ENCODE data around the gene TRMT1.
"Not testable (repeated sequence)": the region's sequence is repeated elsewhere in the genome, so short reads cannot be mapped to it uniquely, and the experiment has no call there.

The TRMT1 gene

DNA sequence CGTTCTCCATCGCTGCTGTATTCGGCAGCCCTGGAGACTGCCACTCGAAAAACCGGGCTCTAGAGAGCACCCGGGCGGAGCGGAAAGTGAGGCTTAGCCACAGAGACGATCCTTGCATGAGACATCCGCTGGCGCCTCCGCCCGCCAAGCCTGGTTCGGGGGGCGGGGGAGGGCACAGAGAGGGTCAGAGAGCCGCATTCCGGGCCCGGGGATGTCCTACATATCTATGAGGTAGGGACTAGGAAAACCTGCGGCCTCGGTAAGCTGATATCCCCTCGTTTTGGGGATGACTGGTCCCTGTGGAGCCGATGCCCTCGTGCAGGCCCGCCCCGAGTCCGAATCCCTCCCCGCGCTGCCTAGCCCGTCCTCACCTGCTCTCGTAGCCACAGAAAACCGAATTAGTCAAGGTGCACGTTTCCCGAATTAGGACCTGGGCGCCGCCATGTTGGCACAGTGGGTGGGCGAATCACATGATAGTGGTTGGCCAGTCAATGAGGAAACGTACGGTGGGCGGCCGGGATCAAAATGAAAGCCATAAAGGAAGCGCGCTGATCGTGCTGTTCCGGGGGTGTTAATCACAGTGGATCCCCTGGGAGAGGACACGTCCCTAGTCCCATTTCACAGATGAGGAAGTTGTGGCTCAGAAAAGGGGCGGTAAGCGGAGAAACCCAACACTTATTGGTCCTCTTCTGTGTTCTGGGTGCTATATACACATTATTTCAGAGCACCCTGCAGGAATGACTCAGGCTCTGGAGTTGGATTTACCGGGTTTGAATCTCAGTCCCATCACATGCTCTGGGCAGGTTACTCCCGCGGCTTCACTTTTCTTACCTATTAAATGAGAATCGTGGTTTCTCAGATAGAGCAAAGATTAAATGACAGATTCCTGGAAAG is at the start of gene TRMT1:
TRMT1 (minus strand) TSS at position 459 of the 894 bp plus-strand sequence; CDS start at position 118, 341 bp downstream.
- DNase-seq = peak; percentile 94

DNA sequence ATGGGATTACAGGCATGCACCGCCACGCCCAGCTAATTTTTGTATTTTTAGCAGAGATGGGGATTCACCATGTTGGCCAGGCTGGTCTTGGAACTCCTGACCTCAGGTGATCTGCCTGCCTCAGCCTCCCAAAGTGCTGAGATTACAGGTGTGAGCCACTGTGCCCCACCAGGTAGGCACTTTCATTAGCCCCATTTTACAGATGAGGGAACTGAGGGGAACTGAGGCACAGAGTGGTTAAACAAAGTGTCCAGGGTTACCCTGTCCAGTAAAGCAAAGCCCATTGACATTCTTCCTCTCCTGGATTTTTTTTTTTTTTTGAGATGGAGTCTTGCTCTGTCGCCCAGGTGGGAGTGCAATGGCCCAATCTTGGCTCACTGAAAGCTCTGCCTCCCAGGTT is 49.6 kb upstream of the TRMT1 start:
- DNase-seq = not testable (repeated sequence)

DNA sequence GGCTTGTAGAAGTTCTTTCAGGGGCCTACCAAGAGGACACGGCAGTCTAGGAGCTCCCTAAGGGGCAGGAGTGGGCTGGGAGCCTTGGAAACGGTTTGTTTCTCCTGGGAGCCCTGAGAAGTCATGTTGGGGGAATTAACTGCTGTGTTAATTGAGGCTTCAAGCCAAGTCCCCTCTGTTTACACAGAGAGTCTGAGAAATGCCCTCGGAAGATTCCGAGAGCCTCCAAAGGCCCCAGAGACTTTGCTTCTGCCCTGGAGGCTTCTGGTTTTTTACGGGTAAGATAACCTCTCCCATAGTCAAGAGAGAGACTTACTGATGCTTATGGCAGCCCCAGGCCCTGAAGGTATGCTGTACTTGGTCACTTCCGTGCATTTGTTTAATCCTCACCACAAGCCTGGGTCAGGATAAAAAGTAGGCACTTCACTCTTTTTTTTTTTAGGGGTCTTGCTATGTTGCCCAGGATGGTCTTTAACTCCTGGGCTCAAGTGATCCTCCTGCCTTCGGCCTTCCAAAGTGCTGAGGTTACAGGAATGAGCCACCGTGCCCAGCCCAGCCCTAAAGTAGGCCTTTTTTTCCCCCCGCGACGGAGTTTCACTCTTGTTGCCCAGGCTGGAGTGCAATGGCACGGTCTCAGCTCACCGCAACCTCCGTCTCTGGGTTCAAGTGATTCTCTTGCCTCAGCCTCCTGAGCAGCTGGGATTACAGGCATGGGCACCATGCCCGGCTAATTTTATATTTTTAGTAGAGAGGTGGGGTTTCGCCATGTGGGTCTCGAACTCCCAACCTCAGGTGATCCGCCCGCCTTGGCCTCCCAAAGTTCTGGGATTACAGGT is 48.8 kb upstream of the TRMT1 start:
- peak; percentile 79 for DNase-seq

DNA sequence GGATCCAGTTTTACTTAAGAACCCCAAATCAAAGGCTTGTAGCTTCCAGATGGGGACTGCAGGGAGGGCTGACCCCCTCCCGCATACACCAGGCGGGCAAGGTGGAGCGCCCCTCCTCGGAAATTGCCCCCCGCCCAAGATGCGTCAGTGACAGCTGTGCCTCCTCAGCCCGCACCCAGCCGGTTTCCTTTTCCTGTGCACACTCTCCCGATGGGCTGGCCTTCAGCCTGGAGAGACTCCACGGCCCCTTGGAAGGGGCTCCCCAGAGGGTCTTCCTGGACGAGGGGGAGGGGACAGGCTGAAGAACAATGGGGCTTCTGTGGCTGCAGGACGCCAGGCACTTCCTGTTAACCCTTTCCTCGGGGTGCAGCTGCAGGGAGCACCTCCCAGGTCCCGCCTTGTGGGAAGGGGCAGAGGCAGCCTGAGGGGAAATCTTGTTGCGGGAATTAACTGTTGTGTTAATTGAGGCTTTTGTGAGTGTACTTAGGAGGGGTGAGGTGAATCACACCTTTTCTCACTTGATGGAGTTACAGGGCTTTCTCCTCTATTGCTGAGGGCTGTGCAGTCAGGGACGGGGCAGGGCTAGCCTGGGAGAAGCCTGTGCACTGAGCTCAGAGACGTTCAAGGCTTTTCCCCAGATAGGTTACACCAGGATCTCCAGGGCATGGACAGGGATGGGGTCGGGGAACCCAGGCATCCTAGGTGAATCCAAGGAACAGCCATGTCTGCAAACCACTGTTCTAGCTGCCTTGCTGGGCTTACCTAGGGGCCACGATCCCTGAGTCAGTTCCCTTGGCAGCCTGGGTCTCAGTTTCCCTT is 48.0 kb upstream of the TRMT1 start:
- peak; percentile 99 for DNase-seq

DNA sequence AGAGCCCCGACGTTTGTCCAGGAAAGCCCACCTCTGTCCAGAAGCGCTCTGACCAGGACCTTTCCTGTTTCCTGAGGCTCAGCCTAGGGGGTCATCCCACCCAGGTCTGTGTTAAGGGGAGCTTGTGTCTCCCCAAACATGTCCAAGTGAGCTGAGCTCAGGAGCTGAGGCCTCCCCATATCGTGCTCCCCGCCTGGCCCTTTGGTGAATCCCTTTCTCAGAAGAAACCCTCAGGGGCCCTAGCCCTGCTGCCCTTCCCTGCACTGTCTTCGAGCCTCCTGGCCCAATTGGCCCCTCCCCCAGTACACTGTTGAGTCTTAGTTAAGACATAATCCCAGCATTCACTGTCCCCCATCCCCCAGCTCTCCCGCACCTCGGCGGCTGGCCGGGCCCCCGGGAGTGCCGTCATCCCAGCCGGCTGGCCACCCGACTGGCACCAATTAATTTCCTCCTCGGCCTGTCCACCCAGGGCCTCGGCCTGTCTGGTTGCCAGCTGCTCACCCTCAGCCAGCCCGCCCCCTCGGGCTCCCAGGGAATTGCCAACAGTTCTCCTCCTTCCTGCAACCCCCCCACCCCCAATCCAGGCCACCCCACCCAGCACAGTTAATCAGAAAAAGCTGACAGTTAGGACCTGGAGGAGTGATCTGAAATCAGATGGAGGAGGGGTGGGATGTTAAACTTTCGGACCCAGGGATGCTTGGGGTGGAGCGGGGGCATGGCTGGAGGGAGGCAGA is 47.2 kb upstream of the TRMT1 start:
- peak; percentile 98 for DNase-seq

DNA sequence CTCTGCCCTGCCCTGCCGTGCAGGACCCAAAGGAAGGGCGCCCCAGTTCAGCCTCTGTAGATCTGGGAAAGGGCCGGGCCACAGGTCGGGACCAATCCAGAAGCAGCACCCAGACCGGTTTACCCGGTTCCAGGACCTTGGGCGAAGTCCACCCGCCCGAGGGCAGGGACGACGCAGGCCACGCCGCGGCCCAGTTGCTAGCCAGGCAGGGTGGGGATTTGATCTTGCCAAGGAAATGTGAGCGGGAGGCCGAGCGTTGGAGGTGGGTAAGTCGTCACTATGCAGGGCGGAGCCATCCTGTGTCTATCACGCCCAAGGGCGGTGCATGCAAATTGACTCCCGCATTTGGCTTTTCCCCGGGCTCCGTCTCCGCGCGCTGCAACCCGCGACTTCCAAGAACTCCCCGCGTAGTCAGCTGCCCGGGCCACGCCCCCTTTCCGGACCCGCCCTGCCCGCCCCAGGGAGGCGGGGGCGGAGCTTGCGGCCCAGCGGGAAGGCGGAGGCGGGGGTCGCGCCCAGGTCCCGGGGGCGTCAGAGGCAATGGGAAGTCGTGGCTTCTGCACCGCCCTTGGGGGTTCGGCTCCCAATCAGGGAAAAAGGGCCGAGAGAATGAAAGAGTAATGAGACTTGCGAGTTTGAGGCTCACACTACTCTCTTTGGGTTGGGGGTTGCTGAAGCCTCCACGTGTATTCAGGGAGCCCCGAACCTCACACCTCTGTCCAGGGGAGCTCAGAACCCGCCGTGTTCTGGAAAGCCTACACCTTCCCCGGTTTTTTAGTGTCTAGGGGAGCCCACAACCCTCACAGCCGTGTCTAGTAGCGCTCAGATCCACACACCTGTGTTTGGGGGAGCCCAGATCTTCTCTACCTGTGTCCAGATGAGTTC is 46.4 kb upstream of the TRMT1 start:
- peak; percentile 100 for DNase-seq

DNA sequence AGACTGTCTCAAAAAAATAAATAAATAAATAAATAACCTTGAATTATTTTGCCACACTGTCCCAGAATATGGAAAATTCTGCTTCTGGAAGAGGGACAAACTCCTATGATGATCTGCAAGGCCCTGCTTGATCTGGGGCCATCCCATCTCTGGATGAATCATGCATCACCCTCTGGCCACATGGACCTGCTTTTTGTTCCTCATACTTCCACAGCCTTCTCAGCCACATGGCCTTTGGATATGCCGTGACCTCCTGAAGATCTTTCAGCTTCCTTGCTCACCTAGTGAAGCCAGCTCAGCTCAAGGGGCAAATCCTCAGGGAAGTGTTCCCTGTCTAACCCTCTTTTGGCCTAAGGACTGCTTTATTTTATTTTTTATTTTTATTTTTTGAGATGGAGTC is 44.0 kb upstream of the TRMT1 start:
- DNase-seq = no peak

DNA sequence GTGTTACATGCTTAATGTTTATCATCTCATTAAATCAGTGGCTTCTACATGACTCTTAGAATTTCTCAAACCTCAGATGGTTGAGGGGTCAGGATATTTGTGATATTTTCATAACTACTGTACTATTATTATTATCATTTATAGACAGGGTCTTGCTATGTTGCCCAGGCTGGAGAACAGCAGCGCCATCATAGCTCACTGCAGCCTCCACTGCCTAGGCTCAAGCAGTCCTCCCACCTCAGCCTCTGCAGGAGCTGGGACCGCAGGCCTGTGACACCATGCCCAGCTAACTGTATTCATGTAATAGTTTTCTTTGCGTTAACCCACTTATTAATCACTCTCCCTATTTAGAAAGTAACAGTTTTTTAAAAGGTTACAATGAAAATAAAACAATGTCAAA is 43.2 kb upstream of the TRMT1 start:
- no peak for DNase-seq

DNA sequence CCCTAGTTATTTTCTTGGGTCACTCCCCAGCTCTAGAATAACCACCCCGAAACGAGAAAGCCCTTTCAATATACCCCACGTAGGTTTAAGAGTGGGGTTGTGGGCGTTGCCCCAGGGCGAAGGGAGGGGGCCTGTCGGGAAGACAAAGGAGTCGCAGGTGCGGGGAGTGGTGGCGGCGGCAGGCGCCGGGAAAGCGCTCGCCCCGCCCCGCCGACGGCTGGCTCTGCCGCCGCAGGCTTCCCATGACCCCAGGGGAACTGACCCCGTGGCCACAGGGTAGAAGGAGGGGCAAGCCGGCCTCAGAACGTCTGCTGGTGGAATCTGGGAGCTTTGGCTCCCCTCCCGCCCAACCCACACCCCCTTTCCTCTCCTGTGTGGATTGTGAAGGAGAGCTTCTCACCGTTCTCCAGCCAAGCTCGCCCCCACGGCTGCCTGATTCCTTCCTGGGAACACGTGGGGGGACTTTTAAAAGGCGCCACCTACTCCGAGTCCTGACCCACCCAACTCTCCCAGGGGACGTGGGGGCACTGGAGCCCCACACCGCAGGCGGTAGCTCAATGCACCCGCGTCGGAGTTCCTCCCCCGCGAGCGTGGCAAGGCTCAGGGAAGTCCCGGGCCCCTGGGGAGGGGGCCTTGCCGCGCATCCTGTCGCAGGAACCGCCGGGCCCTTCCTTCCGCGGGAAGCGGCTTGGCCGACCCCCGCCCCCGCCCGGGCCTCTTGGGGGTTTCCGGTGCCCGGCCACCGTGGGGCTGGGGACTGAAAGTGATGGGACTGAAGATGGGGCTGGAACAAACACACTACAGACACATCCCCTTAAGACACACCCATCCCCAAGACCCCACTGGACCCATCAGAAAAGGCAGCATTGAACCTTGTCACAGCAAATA is 39.2 kb upstream of the TRMT1 start:
- peak; percentile 91 for DNase-seq

DNA sequence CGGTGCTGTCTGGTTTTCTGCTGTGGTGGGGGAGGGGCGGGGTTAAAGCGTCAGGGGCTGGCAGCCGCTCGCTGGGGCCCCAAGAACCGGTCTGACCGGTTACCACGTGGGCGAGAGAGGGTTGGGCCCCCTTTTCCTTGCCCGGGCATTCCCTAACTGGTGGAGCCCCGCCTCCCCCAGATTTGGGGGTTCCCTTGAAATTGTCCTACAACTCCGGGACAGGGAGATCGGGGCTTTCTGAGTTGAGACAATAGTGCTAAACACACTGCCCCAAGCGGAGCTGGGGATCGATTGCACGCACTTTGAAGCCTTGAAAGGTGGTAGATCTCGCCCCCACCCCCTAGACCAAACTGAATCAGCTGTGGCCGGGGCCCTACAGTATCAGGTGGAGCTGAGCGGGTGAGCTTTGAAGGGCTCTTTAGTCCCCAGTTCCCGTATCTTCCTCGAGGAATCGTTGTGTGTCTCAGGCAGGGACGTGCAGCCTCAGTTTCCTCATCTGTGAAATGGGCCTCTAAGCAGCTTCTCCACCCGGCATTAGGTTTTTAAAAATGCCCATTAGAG is 38.5 kb upstream of the TRMT1 start:
- DNase-seq = peak; percentile 90

DNA sequence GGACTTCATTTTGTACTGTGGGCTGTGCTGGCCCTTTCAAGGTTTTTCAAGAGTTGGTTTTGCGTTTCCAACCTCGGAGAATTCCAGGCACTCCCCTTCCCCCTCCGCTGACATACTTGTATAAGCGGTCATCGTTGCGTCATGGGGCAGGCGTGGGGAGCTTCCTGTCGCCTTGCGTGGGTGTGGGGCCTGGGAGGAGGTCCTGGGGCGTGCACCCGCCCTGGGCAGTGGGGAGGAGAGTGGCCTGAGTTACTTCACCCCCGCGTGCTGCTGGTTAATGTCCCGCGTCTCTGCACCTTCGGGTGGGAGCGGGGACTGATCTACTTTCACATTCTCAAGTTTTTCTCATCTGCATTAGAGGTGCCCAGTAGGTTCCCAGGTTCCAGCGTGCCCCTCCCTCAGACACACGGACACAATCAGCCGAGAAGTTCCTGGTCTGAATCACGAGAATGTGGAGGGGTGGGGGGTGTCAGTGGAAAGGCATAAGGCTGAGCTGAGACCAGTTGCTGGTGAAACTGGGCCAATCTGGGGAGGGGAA is 37.8 kb upstream of the TRMT1 start:
- peak; percentile 84 for DNase-seq

DNA sequence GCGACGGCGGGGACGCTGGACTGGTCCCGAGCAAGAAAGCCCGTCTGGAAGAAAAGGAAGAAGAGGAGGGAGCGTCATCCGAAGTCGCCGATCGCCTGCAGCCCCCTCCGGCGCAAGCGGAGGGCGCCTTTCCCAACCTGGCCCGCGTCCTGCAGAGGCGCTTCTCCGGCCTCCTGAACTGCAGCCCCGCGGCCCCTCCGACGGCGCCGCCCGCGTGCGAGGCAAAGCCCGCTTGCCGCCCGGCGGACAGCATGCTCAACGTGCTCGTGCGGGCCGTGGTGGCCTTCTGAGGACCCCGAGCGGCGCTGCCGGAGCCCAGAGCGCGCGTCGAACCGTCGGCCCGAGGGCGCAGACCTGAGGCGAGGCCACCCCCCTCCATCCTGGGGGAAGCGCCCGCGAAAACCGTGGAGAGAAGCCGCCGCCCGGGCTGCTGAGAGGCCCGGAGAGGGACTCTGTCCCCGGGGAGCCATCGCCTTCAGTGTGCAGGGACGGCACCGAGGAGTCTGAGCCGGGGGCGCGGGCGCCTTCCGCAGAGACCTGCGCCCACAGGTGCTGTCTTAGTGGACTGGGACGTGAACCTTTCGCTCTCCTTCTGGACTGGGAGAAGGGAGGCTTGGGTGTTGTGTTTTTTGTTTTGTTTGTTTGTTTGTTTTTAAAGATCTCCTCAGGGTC is 37.2 kb upstream of the TRMT1 start:
- no peak for DNase-seq

DNA sequence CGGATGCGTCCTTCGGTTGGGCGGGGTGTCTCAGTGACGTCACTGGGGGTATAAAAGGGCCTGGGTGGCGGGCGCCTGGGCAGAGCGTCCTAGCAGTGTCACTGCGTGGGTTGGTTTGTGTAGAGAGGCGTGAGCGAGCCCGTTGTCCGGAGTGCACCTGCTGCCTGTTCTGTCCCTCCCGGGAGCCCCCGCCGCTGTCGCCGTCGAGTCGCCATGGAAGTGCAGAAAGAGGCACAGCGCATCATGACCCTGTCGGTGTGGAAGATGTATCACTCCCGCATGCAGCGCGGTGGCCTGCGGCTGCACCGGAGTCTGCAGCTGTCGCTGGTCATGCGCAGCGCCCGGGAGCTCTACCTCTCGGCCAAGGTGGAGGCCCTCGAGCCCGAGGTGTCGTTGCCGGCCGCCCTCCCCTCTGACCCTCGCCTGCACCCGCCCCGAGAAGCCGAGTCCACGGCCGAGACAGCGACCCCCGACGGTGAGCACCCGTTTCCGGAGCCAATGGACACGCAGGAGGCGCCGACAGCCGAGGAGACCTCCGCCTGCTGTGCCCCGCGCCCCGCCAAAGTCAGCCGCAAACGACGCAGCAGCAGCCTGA is 36.5 kb upstream of the TRMT1 start:
- peak; percentile 98 for DNase-seq

DNA sequence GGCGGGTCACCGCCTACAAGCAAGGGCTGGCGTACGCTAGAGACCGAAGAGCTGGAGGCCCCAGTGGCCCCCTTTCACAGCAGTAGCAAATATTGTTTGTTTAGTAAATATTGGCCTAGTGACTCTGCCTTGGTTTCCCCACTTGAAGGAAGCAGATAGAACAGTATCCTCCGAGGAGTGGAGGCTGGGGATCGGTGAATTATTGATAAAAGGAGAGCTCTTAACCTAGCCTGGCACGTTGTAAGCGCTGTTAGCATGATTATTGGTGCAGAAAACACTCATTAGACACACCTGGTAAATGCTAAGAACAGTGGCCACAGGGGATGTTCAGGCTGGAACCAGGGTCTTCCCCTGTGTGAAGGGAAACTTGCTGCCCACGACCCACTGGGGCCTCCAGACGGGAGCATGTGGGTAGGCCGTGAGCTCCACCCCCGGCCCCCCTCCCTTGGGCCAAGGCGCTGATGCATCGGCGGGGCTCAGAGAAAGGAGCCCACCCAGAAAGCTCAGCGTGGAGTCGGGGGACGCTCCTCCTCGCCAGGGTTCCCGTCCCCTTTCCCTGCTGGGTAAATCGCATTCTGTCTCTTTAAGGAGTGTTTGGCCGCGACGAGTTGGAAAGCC is 35.9 kb upstream of the TRMT1 start:
- DNase-seq = no peak

DNA sequence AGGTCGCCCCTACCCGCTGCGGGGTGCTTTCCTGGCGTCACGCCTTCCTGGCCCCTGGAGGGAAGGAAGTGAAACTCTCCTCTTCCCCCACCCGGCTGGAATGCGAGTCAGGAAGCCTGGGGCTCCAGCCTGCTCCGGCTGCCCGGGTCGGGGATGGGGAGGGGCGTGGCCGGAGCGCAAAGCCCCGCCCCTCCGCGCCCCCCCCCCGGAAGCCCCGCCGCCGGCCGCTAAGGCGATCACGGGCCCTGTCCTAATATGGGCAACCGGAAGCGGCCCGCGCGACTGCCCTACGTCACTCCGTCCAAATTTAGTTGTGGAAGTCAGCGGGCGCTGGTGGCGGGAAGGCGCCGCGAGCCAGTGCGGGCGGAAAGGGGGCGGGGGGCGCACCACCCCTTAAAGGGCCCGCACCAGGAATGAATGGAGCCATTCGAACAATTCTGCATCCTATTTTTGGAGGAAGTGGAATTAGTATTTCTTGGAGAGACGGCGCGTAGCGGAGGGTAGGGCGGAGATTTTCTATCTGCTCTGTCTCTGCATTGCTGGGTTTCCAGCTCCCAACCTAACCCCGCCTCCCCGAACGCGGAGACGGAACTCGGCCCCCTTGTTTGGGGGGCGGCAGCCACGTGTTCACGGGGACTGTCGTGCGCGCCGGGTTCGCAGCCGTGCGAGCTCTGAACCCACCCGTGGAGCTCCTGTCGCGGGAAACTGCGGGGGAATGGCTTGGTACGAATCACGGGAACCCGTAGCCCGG is 35.2 kb upstream of the TRMT1 start:
- peak; percentile 98 for DNase-seq

DNA sequence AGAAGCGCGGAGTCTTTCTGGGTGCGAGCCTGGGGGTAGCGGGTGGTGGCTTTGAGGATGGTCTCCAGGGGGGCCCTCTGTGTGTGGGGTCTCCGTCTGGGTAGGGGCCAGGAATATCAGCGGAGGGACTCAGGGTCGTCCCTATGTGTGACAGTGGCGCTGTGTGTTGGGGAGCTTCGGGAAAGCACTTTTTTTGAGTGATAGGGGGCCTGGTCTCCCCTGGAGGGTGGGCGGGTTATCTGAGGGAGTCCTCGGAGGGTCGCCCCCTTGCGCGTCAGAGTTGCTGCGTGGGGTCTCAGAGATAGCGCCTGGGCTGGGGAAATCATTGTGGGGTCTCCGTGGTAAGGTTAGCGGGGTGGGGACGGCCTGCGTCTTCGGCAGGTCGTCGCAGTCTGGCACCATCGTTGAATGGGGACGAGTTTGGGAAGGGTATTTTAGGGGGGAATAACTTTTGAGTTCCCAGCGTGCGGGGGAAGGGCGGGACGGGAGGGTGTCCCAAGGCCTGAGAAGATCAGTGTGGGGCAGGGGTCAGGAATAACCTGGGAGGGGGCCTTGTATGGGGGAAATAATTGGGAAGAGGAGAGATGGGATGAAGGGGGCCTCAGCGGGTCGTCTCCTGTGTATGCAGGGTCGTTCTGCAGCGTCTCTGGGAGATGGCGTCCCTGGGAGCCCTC is 34.5 kb upstream of the TRMT1 start:
- DNase-seq = no peak

Measured in islet precursor cell (in vitro differentiated cells).